HG03571 (cell line): ENCODE data around the gene GRID1.

ENCODE experiments used
- ATAC-seq: cut with Tn5 transposase; IDR thresholded peaks from one replicate; pipeline ENCODE4 v1.9.1; 2021; ENCODE audit not compliant: unreplicated experiment

Gene GRID1

DNA sequence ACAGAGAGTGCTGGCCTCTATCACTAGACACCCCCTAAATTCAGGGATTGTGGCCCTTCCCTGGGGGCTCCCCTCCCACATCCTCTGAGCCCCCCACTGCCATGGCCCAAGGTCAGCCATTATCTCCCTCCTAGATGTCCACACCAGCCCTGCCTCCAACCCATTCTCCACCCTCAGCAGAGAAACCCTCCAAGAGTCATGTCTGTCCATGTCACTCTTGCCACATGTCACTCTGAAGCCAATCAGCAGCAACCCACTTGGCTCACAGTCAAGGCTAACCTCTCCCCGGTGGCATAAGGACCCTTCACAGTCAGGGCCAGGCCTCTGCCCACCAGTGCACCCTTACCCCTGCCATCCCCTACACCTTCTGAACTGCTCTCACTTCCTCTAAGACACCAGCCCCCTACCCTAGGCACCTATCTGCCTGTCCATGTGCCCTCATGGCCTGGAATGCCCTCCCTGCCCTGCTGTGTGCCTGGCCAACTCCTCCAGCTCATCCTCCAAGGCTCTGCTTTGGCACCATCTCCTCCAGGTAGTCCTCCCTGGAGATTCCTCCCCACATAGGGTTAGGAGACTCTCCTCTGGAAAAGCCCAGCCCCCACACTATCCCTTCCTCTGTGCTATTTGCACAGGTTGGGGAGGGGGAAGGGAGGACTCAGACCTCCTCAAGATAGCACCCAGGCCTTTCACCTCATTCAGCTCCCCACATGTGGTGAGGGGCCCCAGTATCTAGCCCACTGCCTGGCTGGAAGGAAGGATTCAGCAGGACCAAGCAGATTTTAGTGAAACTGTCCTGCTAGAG is 83.7 kb downstream of the GRID1 start:
- ATAC-seq, result no peak

DNA sequence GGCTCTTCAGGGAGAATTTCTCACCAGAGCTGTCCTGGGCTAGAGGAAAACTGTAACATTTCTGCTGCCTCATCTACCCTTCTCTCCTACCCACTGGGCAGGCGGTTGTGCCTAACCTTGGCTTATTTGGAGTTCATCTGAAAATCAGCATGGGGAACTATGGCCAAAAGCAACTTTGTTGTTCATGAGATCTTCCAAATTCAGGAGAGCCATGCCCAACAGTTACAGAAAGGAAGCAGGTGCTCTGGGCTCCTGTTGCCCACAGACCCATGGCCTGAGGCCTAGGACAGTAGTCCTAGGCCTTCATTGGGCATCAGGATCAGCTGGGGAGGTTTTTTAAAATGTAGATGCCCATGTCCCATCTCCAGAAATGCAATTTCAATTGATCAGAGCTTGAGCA is 85.2 kb downstream of the GRID1 start:
- no peak for ATAC-seq

DNA sequence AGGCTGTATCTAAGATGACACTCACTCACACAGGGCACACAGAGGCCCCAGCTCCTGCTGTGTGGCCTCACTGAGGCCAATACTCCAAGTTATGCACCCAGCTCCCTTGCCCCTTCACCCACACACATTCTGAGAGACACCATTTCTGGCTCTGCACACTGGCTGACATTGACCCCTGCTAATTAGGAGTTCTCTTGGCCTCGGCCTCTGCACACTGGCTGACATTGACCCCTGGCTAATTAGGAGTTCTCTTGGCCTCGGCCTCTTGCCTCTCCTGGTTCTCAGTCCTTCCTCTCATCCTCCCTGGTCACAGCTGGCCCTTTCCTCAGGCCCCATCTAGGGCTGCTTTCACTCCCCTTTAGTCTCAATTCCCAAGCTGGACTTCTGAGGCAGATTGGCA is 97.3 kb downstream of the GRID1 start:
- ATAC-seq, result no peak

DNA sequence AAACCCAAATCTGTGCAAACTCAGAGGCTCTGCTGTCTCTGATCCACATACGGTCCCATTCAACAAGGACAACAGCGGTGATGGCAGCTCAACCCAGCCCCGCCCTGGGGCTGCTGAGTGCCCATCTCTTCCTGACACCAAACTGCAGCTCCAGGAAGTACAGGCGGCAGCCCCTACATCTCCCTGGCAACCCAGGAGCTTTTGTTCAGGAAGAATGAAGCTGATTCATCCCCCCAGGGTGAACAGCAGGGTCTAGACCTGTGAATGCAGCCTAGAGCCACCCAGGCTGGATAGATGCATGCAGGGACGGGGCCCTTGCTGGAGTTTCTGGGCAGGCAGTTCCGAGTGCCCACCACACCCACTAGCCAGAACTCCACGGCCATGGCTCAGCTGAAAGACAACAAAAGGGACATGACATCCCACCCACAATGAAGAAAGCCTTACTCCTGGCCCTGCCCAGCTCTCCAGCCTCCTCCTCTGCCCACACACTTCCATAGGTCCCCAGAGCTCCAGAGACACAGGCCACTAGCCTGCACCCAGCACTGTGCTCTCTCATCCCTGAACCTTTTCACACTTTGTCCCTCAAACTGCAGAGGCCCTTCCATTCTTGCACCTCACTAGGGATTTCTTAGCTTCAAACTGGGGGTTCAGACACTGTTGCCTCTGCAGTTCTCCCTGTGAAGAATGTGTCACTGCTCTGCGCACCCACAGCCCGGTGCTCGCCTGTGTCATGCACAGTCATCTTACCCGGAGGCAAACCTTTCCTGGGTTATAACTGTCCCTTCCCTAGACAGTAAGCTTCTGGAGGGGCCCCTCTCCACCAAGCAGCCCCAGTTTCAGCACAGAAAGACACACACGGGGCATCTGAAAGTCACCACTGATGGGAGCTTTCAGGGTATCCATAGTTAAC is 99.1 kb downstream of the GRID1 start:
- no peak for ATAC-seq

DNA sequence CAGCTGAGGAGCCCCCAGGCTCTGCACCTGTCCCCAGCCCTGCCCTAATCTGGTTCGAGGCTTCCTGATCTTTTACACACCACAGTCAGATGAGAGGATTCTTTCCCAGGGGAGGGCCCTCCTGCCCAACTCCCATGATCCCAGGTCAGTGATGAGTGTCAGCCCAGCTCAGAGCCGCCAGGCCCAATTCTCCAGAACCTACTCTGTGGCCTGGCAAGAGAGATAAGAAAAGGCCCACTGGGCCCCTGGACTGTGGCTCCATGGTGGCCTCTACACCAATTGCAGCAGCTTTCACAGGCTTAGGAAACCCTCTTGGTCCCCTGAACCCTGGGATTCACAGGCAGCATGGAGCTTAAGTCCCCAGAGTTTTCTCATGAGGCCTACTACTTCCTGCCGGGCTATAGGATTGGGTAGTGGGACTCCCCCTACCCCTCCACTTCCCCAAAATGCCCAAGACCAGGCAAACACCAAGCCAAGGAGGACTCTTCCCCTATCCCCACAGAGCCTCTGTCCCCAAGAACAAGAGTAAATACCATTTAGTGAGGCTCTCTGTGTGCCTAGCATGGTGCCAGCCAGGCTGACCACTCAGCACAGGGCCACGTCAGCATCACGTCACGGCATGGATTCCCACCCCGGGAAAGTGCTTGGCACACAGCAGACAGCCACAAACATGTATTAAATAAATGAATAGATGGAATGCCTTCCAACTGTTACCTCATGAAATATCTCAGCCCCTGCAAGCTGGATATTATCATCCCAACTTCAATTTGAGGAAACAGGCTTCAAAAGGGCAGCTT is 100.0 kb downstream of the GRID1 start:
- ATAC-seq, result no peak

DNA sequence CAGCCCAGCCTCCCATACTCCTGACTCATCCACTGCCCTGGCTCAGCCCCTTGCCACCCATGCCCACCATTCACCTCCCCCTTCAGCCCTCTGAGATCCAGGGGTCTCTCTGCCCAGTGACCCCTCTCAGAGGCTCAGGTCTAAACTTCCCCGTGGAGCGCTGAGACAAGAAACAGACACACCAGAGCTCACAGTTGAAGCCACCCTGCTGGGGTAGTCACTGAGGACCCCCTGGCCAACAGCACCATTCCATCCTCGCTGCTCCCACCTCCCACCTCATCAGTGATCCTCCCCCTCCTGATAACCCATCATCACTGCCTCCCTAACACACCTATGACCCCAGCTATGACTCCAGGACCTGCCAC is 100.7 kb downstream of the GRID1 start:
- no peak for ATAC-seq

DNA sequence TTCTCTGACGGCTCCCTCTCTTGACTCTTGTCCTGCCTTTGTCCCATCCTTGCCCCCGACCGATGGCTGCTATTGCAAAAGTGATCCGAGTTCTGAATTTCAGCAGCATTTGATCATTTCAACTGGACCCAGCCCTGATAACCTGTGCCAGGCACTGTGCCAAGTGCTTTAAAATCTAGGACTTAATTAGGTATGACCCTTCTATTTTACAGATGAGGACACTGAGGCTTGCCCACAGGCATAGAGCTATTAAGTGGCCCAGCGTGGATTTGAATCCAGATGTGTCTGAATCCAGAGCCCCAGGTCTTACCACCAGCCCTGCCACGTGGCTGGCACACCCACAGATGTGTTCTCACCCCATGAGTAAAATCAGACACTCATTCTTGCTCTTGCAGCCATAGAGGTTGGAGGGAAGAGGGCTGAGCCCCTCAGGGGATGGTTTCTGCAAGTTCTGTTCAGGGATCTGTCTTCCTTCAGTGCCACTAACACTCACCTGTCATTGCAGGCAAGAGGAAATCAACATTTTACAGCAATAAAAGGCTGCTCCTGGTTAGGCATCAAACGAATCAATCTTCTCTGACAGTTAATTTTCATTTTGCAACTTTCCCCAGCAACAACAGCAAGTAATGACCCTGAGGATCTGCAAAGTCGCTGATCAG is 101.2 kb downstream of the GRID1 start:
- no peak for ATAC-seq

DNA sequence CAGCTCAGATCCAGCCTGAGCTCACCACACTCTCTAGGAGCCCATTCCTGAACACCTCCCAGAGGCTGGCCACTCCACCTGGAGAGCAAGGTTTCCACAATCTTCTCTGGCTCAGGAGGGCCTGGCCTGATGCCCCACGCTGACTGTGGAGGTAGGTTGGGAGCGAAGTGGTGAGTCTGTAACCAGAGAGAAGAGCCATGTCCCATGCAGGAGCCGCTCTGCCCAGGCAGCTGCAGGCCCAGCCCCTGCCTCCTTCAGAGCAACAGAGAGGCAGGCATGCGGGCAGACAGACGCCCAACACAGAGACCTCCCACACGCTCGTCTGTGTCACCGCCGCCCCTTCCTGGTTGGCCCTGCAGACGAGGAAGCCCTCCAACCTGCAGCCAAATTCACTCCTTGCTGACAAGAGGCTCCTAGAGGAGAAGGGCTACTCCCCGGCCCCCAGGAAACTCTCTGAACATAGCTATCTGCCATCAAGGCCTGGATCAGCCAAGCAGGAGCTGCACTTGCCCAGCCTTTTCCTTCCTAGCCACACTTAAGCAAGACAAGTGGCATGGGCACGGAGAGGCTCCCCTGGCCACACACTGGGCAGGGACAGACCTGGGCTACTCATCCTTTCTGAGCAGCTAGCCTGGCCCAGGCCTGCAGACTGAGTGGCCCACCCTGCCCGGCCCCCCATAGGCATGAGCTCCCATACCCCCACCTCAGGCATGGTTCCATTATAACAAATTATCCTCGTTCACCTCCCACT is 101.9 kb downstream of the GRID1 start:
- no peak for ATAC-seq

DNA sequence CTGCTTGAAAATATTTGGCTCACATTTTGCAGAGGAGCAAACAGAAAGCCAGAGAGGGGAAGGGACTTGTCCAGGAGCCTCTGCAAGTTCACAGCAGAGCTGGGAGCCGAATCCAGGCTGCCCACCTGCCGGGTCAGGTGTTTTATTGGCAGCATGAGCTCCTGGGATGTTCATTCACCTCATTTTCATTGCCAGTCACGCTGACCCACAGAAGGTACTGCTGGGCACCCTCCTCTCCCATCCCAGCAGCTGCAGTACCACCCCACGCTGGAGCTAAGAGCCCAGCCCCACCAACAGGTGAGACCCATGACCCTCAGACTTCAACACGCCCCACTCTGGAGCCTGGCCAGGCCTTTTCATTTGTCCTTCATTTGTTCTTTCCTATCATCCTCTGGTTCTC is 102.7 kb downstream of the GRID1 start:
- ATAC-seq, result no peak

DNA sequence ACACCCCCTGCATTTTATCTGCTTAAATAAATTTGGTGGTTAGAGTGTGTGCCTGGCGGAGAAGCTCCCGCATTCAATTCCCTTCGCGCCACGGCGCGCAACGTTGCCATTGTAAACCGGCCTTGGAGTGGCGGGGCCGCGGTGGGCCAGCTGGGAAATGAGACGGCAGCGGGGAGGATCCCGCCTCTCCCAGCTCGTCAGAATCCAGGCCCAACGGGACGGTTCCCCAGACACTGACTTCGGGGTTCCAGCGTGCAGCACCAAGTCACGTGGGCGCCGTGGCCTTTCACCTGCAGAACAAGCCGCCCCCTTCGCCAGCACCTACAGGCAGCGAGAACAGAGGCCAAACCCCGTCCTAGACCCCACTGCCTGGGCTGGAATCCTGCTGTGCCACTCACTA is 103.4 kb downstream of the GRID1 start:
- no peak for ATAC-seq

DNA sequence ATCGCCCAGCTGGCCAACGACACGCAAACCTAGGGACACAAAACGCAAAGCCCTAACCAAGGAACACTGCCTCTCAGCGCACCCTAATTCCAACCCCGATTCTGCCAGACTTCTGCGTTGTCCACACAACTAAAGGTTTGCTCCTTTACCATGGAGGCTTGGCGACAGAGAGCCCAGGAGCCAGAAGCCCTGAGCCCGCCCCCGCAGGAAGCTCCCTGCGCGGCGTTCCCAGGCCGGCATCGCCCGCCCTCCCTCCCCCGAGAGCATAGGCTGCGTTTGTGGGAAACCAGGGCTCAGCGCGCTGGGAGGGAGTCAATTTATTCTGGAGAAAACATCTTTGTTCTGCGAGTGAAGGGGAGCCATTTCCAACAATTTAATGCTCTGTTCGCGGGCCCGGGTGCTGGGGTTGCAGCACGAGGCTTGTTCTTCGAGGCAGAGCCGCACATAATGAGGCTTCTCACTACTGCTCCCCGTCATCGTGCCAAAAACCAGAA is 103.9 kb downstream of the GRID1 start:
- no peak for ATAC-seq

DNA sequence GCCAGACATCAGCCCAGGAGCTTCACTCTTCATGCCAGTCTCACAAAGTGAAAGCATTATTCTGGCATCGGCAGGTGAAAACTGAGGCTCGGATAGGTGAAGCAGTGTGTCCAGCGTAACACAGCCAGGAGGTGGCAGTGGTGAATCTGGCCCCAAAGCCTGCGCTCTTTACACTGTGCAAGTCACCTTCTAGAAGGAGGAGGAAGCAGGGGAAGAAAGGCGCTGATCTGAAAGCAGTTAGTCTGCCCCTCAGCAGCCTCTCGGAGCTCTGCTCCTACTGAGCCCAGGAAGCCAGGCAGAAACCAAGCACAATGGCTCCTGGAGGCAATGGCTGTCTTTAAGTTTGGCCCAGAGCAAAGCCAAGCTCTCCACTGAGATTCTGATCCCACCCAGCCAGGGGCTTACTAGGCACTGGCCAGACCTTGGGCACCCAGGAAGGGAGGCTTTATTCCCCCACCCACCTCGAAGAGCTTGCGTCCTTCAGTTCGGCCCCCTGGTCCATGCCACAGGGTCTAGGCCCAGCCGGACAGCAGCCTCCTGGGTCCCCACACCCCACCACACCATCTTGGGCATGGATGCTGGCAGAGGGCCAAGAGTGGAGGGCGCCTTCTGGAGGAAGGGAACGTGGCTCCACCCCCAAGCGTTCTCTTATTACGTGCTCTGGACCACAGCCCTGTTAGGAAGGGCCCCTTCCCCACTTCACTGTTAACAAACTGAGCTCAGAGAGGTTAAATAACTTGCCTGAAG is 104.5 kb downstream of the GRID1 start:
- ATAC-seq, result peak; percentile 72

DNA sequence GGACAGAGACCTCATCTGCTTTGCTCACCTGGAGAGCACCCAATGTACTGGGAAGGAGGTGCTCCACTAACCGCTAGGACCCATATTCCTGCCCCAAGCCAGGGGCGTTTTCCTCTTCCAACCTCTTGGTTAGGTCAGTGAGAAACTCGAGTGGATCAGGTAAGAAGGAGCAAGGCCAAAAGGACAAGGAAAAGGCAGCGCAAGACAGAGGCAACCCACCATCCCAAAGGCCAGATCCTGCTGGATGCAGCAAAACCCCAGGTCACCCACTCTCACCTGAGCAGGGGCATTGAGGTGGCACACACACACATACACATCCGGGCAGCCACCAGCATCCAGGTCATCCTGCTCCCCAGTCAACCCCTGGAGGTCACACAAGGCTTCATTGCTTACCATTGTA is 105.1 kb downstream of the GRID1 start:
- no peak for ATAC-seq

DNA sequence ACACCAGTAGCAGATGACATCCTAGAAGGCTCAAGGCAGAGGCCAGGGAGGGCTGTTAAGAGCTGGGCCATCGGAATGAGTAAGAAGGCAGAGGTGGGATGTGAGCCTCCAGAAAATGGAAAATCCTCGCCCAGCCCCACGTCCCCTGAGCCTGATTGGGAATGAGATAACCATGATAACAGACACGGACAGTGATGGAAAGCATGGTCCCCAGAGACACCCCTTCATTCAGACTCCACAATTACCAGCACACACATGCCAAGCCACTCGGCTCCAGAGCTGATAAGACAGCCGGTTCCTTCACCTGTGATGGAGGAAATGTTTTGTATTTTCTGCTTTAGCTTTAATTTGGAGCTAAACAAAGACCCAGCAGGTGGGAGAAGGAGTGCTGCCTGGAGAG is 106.0 kb downstream of the GRID1 start:
- ATAC-seq, result no peak

DNA sequence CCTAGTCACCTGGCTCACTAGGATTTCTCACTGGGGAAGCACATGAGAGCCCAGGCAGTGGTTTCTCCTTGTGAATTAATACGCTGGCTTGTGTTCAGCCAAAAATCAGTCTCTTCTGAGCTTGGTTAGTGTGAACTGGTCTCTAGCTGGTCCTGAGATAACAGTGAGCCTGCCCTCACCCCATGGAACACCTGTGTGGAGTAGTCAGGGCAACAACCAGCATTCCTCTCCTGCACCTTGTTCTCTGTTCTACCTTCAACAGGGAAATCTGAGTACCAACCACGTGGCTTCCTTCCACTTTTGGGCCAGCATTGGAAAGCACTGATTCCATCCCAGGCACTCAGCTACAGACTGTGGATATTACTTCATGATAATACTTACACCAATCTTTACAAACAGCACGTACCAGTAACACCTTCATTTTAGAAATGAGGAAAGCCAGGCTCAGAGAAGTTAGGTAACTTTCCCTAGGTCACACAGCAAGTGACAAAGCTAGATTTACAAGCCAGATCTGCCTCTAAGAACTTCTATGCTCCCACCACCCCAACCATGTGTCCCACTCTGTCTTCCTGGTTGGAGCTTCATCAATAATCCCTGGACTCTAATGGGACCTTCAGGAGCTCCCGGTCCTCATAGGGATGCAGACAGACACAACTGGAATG is 106.6 kb downstream of the GRID1 start:
- ATAC-seq, result no peak

DNA sequence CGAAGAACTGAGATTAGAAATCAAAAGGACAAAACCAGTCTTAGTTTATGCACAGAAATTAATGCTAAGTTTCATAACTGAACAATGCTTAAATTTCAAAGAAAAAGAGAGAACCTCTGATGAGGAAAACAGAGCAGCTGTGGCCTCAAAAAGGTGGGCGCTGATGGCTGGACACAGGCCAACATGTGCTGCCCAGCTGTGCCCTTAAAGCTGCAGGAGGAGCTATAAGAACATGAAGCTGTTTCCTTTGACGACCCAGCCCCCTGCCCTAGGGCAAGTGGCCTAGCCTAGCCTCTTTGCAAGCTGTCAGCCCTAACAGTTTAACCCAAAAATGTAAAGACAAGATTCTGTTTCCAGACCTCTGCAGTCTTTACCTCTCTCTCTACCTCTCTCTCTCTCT is 107.7 kb downstream of the GRID1 start:
- no peak for ATAC-seq

DNA sequence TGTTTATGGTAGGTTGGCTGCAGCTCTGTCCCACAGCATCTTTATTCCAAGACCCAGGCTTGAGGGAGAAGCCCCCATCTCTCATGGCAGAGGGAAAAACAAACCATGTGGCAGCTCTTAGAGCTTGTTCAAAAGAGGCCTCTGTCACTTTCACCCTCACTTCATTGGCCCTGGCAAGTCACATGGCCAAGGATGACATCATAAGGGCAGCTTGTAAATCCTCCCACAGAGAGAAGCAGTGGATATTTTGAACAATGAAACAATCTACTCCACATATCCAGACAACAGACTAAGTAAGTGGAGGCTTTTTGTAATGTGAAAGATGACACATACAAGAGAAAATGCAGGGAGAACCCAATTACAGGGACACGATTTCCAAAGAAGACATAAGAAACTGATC is 108.1 kb downstream of the GRID1 start:
- no peak for ATAC-seq

DNA sequence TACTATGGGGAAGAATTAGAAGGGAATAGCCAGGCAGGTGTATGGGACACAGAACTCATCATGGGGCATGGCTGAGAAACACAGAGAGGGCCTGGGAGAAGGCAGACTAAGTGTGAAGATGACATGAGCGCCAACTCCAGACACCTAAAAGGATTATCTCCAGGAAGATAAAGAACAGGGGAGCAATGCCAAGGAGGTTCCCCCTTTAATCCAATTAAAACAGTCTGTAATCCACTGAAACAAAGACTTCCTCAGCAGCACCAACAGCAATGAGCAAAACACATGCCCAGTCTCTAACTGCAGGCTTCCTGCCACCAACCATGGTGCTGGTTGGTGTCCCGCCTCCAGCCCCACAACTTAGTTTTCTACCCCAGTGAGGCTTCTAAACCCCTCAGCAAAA is 108.9 kb downstream of the GRID1 start:
- ATAC-seq, result no peak
